GM23338 (cell line): ENCODE measurements around the gene RSPH3. TPM values are rescaled to one million over a fixed set of nuclear protein-coding genes. Genes with fewer than 3 reads are reported as not detected.

ENCODE experiments used
- ATAC-seq: fragments of 200-7000 bp; cut with Tn5 transposase; 3 replicates; pipeline ENCODE4 v1.9.1; 2020
- DNase-seq: peaks from one replicate; pipeline ENCODE4 v3.0.0-alpha.2; 2015; ENCODE audit warnings: low spot score
- H2AFZ ChIP-seq: fragments of 200-600 bp; sonication (generic); 2 replicates; pipeline ENCODE4 v1.8.0; 2016; ENCODE audit warnings: antibody characterized with exemption, mild to moderate bottlenecking, moderate library complexity
- H3F3A ChIP-seq: fragments of 200-600 bp; sonication (generic); replicated peaks from 2 replicates; pipeline ENCODE4 v1.8.0; 2017; ENCODE audit warnings: antibody characterized with exemption, mixed run types, low read depth
- H3K27ac ChIP-seq: fragments of 200-600 bp; sonication (generic); 2 replicates; pipeline ENCODE4 v1.6.1; 2016; ENCODE audit warnings: low read depth
- H3K27me3 ChIP-seq: fragments of 200-600 bp; sonication (generic); 2 replicates; pipeline ENCODE4 v1.8.0; 2016; ENCODE audit warnings: mild to moderate bottlenecking, mixed run types, moderate library complexity; ENCODE audit not compliant: insufficient read depth
- H3K36me3 ChIP-seq: fragments of 200-600 bp; sonication (generic); 2 replicates; pipeline ENCODE4 v1.8.0; 2016; ENCODE audit warnings: mild to moderate bottlenecking; ENCODE audit not compliant: insufficient read depth
- H3K4me1 ChIP-seq: fragments of 200-600 bp; sonication (generic); 2 replicates; pipeline ENCODE4 v1.8.0; 2016; ENCODE audit warnings: mild to moderate bottlenecking, moderate library complexity; ENCODE audit not compliant: insufficient read depth
- H3K4me2 ChIP-seq: fragments of 200-600 bp; sonication (generic); 2 replicates; pipeline ENCODE4 v1.7.1; 2017; ENCODE audit warnings: mixed run types
- H3K4me3 ChIP-seq: fragments of 200-600 bp; sonication (generic); 2 replicates; pipeline ENCODE4 v1.6.1; 2016; ENCODE audit warnings: mixed run types
- H3K79me2 ChIP-seq: fragments of 200-600 bp; sonication (generic); replicated peaks from 2 replicates; pipeline ENCODE4 v1.8.0; 2017; ENCODE audit warnings: mild to moderate bottlenecking; ENCODE audit not compliant: insufficient read depth
- H3K9me2 ChIP-seq: fragments of 200-600 bp; sonication (generic); 2 replicates; pipeline ENCODE4 v1.8.0; 2017; ENCODE audit not compliant: insufficient read depth
- H4K20me1 ChIP-seq: fragments of 200-600 bp; sonication (generic); replicated peaks from 2 replicates; pipeline ENCODE4 v1.8.0; 2017; ENCODE audit warnings: mild to moderate bottlenecking; ENCODE audit not compliant: insufficient read depth
- H3K27ac Mint-ChIP-seq: 2 replicates; pipeline ENCODE4 v1.8.0; 2020; ENCODE audit warnings: inconsistent platforms, mild to moderate bottlenecking, moderate library complexity, mixed read lengths
- H3K27me3 Mint-ChIP-seq: 3 replicates; pipeline ENCODE4 v1.8.0; 2022; ENCODE audit warnings: low read depth, mild to moderate bottlenecking, moderate library complexity, mixed read lengths, inconsistent platforms; ENCODE audit not compliant: insufficient read depth, poor library complexity
- H3K36me3 Mint-ChIP-seq: 3 replicates; pipeline ENCODE4 v1.8.0; 2021; ENCODE audit warnings: low read depth, mild to moderate bottlenecking, inconsistent platforms, moderate library complexity, mixed read lengths
- H3K4me1 Mint-ChIP-seq: 3 replicates; pipeline ENCODE4 v1.8.0; 2020; ENCODE audit warnings: mild to moderate bottlenecking, inconsistent platforms, mixed read lengths
- H3K4me3 Mint-ChIP-seq: 3 replicates; pipeline ENCODE4 v1.8.0; 2021; ENCODE audit warnings: moderate library complexity, mild to moderate bottlenecking, inconsistent platforms, mixed read lengths
- H3K9me3 Mint-ChIP-seq: 3 replicates; pipeline ENCODE4 v1.8.0; 2020; ENCODE audit warnings: moderate library complexity, mild to moderate bottlenecking, inconsistent platforms, mixed read lengths
- EZH2 ChIP-seq: fragments of 200-600 bp; sonication (generic); IDR thresholded peaks from one replicate; pipeline ENCODE4 v1.8.0; 2017; ENCODE audit warnings: antibody characterized with exemption, mild to moderate bottlenecking, low read depth; ENCODE audit not compliant: unreplicated experiment
- EZH2phosphoT487 ChIP-seq: fragments of 200-600 bp; sonication (generic); IDR thresholded peaks from one replicate; pipeline ENCODE4 v1.8.1; 2018; ENCODE audit warnings: antibody characterized with exemption; ENCODE audit not compliant: unreplicated experiment
- NANOG ChIP-seq: IDR thresholded peaks from 2 replicates; pipeline ENCODE4 v1.6.1; 2016; ENCODE audit warnings: antibody characterized with exemption, borderline replicate concordance
- POLR2AphosphoS5 ChIP-seq: IDR thresholded peaks from 2 replicates; pipeline ENCODE4 v1.6.1; 2016; ENCODE audit warnings: antibody characterized with exemption, low read depth
- STAT1 ChIP-seq: IDR thresholded peaks from one replicate; pipeline ENCODE4 v1.6.1; 2016; ENCODE audit warnings: antibody characterized with exemption; ENCODE audit not compliant: unreplicated experiment
- ZNF114 ChIP-seq: fragments of 250-450 bp; sonication (Bioruptor Pico); IDR thresholded peaks from 2 replicates; pipeline ENCODE4 v1.5.0; 2020; ENCODE audit warnings: mild to moderate bottlenecking, moderate library complexity
- ZNF331 ChIP-seq: fragments of 250-450 bp; sonication (Bioruptor Pico); IDR thresholded peaks from 2 replicates; pipeline ENCODE4 v1.5.0; 2020; ENCODE audit warnings: low read depth, mild to moderate bottlenecking, moderate library complexity
- polyA plus RNA-seq: library from polyadenylated mRNA; unstranded; fragments of >200 nt; fragmentation: Nextera tagmentation; extraction: Ambion mirVana; gene quantifications from 2 replicates; pipeline ENCODE4 v1.2.1, GENCODE V29; 2016
- total RNA-seq: library from RNA; depleted of rRNA; stranded (reverse); fragments of >200 nt; shearing (Covaris generic); gene quantifications from 2 replicates; pipeline ENCODE4 v1.2.3, GENCODE V29; 2014
- TF ChIP-seq, protein P1 (sequence below), 2 experiments: fragments of 200-600 bp in 1 of 2; sonication (generic) in 1 of 2; conservative IDR thresholded peaks; 2 replicates each; pipeline versions ENCODE4 v1.5.1 to v1.6.1; 2016 to 2017; ENCODE audit warnings: antibody characterized with exemption in 2 of 2, low read depth in 2 of 2, mild to moderate bottlenecking in 2 of 2, moderate library complexity in 1 of 2
- TF ChIP-seq, protein P2 (sequence below): IDR thresholded peaks from 2 replicates; pipeline ENCODE4 v1.6.1; 2016; ENCODE audit warnings: antibody characterized with exemption

The RSPH3 gene
- total and polyA plus RNA-seq, 2 experiments from 2014 or later: 1.7 to 3.9 TPM

DNA sequence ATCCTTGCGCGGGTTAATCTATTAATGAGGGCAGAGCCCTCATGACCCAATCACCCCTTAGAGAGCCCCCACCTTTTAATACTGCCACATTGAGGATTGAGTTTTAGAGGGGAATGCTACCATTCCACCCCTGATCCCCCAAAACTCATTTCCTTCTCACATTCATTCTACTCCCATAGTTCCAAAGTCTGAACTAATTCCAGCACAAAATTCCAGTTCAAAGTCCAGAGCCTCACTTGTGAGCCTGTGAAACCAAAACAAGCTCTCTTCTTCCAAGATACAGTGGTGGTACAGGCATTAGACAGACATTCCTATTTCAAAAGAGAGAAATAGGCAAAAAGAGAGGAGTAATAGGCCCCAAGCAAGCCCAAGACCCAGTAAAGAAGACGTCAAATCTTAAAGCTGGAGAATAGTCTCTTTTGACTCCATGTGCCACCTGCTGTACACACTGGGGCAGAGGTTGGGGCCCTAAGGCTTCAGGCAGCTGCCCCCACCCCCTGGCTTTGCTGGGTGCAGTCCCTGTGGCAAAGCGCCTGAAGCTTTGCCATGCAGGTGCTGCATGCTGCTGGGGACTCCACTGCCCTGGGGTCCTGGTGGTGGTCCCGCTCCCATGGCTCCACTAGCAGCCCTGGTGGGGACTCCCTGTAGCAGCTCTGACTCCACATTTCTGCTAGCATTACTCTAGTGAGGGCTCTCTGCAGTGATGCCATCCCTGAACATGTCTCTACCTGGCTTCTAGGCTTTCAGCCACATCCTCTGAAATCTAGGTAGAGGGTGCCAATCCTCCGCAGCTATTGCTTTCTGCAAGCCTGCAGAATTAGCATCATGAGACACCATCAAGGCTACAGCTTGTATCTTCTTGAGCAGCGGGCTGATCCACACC lies 41.3 kb downstream of the RSPH3 start:
- Histone ChIP-seq H3K4me3 (no peak overlapping the region), H3K79me2 (no peaks in the 10 kb centered on the region), H3K36me3 (no peaks in the 10 kb centered on the region), H3K27me3 (no peaks in the 10 kb centered on the region), H3K4me1 (no peaks in the 10 kb centered on the region), H3K27ac (no peak overlapping the region), H3K4me2 (no peak overlapping the region), H4K20me1 (no peaks in the 10 kb centered on the region), H3K9me2 (no peaks in the 10 kb centered on the region; the same call in 1 of the 2 replicates), H3F3A (no peaks in the 10 kb centered on the region), H2AFZ (no peak overlapping the region; the same call in none of the 2 replicates)
- TF ChIP-seq, protein P1, sequence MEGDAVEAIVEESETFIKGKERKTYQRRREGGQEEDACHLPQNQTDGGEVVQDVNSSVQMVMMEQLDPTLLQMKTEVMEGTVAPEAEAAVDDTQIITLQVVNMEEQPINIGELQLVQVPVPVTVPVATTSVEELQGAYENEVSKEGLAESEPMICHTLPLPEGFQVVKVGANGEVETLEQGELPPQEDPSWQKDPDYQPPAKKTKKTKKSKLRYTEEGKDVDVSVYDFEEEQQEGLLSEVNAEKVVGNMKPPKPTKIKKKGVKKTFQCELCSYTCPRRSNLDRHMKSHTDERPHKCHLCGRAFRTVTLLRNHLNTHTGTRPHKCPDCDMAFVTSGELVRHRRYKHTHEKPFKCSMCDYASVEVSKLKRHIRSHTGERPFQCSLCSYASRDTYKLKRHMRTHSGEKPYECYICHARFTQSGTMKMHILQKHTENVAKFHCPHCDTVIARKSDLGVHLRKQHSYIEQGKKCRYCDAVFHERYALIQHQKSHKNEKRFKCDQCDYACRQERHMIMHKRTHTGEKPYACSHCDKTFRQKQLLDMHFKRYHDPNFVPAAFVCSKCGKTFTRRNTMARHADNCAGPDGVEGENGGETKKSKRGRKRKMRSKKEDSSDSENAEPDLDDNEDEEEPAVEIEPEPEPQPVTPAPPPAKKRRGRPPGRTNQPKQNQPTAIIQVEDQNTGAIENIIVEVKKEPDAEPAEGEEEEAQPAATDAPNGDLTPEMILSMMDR (conservative IDR thresholded peaks at IDR 0.05; ENCODE audit: low read depth in 2 of 2): peak in 1 of 2 experiments; percentile 14; a peak in 1 of 4 replicates
- TF ChIP-seq EZH2phosphoT487 (no peak), POLR2AphosphoS5 (no peak), EZH2 (no peak), ZNF114 (CRISPR knock-in tag) (no peak), ZNF331 (CRISPR knock-in tag) (no peak), NANOG (no peak)
- TF ChIP-seq, protein P2, sequence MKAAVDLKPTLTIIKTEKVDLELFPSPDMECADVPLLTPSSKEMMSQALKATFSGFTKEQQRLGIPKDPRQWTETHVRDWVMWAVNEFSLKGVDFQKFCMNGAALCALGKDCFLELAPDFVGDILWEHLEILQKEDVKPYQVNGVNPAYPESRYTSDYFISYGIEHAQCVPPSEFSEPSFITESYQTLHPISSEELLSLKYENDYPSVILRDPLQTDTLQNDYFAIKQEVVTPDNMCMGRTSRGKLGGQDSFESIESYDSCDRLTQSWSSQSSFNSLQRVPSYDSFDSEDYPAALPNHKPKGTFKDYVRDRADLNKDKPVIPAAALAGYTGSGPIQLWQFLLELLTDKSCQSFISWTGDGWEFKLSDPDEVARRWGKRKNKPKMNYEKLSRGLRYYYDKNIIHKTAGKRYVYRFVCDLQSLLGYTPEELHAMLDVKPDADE: no peak
- Mint-ChIP-seq H3K9me3 (no peaks in the 10 kb centered on the region), H3K4me3 (no peak overlapping the region), H3K27me3 (peaks cover 6% of the 10 kb centered on the region), H3K4me1 (no peaks in the 10 kb centered on the region; the same call in 2 of the 3 replicates), H3K36me3 (no peaks in the 10 kb centered on the region; the same call in 2 of the 3 replicates), H3K27ac (no peak overlapping the region)
- DNase-seq (no peak), ATAC-seq (no peak)

DNA sequence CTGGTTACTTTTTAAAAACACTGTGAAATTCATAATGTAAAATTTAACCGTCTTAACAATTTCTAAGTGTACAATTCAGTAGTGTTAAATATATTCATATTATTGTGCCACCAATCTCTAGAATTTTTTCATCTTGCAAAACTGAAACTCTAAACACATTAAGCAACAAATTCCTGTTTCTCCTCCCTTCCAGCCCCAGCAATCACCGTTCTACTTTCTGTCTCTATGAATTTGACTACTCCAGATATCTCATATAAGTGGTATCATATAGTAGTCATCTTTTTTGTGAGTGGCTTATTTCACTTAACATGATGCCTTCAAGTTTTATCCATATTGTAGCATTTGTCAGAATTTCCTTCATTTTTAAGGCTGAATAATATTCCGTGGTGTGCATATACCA lies 44.7 kb downstream of the RSPH3 start:
- no peak overlapping the region for H3K4me3 Mint-ChIP-seq
- Histone ChIP-seq H3K4me2 (no peak overlapping the region), H4K20me1 (no peaks in the 10 kb centered on the region), H3K27ac (no peak overlapping the region), H3K9me2 (no peaks in the 10 kb centered on the region), H3K79me2 (no peaks in the 10 kb centered on the region), H3K4me1 (no peaks in the 10 kb centered on the region), H2AFZ (no peak overlapping the region), H3K27me3 (no peaks in the 10 kb centered on the region), H3K36me3 (peaks cover 4% of the 10 kb centered on the region; the same call in 1 of the 2 replicates), H3K4me3 (no peak overlapping the region), H3F3A (no peaks in the 10 kb centered on the region)
- H3K4me1 Mint-ChIP-seq: no peaks in the 10 kb centered on the region; the same call in 2 of the 3 replicates
- H3K9me3 Mint-ChIP-seq: peaks cover 4% of the 10 kb centered on the region; the same call in 1 of the 3 replicates
- no peak overlapping the region for H3K27ac Mint-ChIP-seq
- no peaks in the 10 kb centered on the region; the same call in 2 of the 3 replicates for H3K36me3 Mint-ChIP-seq
- TF ChIP-seq NANOG (no peak), STAT1 (no peak), EZH2 (no peak), POLR2AphosphoS5 (no peak), EZH2phosphoT487 (no peak)
- TF ChIP-seq, protein P2: no peak
- ATAC-seq: no peak
- no peak for DNase-seq
- peaks cover 4% of the 10 kb centered on the region for H3K27me3 Mint-ChIP-seq
